GM12878 (cell line): ENCODE data around the gene CCDC144A. TPM values are rescaled to one million over a fixed set of nuclear protein-coding genes. Genes with fewer than 3 reads are reported as not detected.
"Not testable (repeated sequence)": the region's sequence is repeated elsewhere in the genome, so short reads cannot be mapped to it uniquely, and the experiment has no call there.

Source experiments
- ATAC-seq: fragments of 200-7000 bp; cut with Tn5 transposase; 3 replicates; pipeline ENCODE4 v1.9.1; 2020; ENCODE audit warnings: mild to moderate bottlenecking, moderate library complexity
- BruUV-seq: library from RNA; stranded (reverse); fragments of 400-500 nt; replicated peaks from 2 replicates; lab custom pipeline; 2021; lab: Mats Ljungman, UMichigan
- CTCF ChIA-PET: fragments of 300-600 bp; sonication (Branson Sonifier 250); formaldehyde crosslinking; extraction: SDS; loops from one replicate; lab custom pipeline; 2021; ENCODE audit warnings: inconsistent platforms; lab: Yijun Ruan, JAX
- POLR2A ChIA-PET: fragments of 350-600 bp; formaldehyde crosslinking; extraction: SDS; loops from one replicate; lab custom pipeline; 2021; ENCODE audit warnings: inconsistent platforms; lab: Charles Lee
- RAD21 ChIA-PET: fragments of 300-600 bp; sonication (Branson Sonifier 250); formaldehyde crosslinking; loops from one replicate; lab custom pipeline; 2023; ENCODE audit warnings: antibody characterized with exemption; ENCODE audit not compliant: unreplicated experiment; lab: Charles Lee
- SMC1A ChIA-PET: fragments of 300-600 bp; sonication (Branson Sonifier 250); formaldehyde crosslinking; loops from one replicate; lab custom pipeline; 2023; ENCODE audit not compliant: unreplicated experiment, uncharacterized antibody; lab: Charles Lee
- DNase-seq: peaks from one replicate; pipeline ENCODE4 v3.0.0-alpha.2; 2011; ENCODE audit warnings: low read depth, low spot score
- FAIRE-seq: peaks from 3 replicates; lab custom pipeline; 2011; peaks lifted over from hg19 to GRCh38; lab: Jason Lieb, UNC
- H2AFZ ChIP-seq: 2 replicates; pipeline ENCODE4 v1.6.0; 2011; ENCODE audit warnings: low read depth, low read length, control low read depth; ENCODE audit not compliant: control insufficient read depth
- H3K27ac ChIP-seq: 2 replicates; pipeline ENCODE4 v1.5.1; 2011; ENCODE audit warnings: control low read depth; ENCODE audit not compliant: control insufficient read depth, insufficient read depth
- H3K27me3 ChIP-seq, 2 experiments: replicated peaks in 1 of 2; 2 replicates each; pipeline versions ENCODE4 v1.6.0 to v1.6.1; 2011; ENCODE audit warnings: low read length in 1 of 2; ENCODE audit not compliant: control insufficient read depth in 2 of 2, insufficient read depth in 2 of 2
- H3K36me3 ChIP-seq, 2 experiments: 2 replicates each; pipeline ENCODE4 v1.5.1; 2011; ENCODE audit warnings: low read length in 1 of 2; ENCODE audit not compliant: control insufficient read depth in 2 of 2, insufficient read depth in 2 of 2
- H3K4me1 ChIP-seq: 2 replicates; pipeline ENCODE4 v1.6.1; 2011; ENCODE audit warnings: mild to moderate bottlenecking, low read length, moderate library complexity, mixed read lengths; ENCODE audit not compliant: control insufficient read depth, insufficient read depth
- H3K4me2 ChIP-seq: 2 replicates; pipeline ENCODE4 v1.6.0; 2011; ENCODE audit warnings: control low read depth; ENCODE audit not compliant: control insufficient read depth, insufficient read depth
- H3K4me3 ChIP-seq: fragments of 200-600 bp; sonication (generic); 2 replicates; pipeline ENCODE4 v1.5.1; 2016
- H3K79me2 ChIP-seq: 2 replicates; pipeline ENCODE4 v1.6.0; 2011; ENCODE audit warnings: low read length; ENCODE audit not compliant: control insufficient read depth, insufficient read depth
- H3K9ac ChIP-seq: 2 replicates; pipeline ENCODE4 v1.8.0; 2011; ENCODE audit warnings: low read length, control low read depth, mixed read lengths; ENCODE audit not compliant: control insufficient read depth, insufficient read depth
- H3K9me3 ChIP-seq: replicated peaks from 3 replicates; pipeline ENCODE4 v1.5.1; 2011; ENCODE audit warnings: mild to moderate bottlenecking, low read length; ENCODE audit not compliant: control insufficient read depth, insufficient read depth
- H4K20me1 ChIP-seq: 2 replicates; pipeline ENCODE4 v1.6.0; 2011; ENCODE audit not compliant: control insufficient read depth, insufficient read depth
- WGBS: methylation state at CpG from one replicate; pipeline ENCODE4 v1.1.6; 2016; ENCODE audit warnings: low lambda C conversion rate; ENCODE audit not compliant: insufficient replicate concordance, insufficient coverage; ENCODE audit errors: missing lambda C conversion rate; 5-methylcytosine and 5-hydroxymethylcytosine counted together
- in situ Hi-C: fragments of 300-500 bp; cut with MboI; formaldehyde crosslinking; loops from 9 replicates; pipeline ENCODE4 v1.14.3; 2018; ENCODE audit warnings: mixed read lengths
- intact Hi-C: fragments of 100-400 bp; cut with micrococcal nuclease; formaldehyde crosslinking; loops from one replicate; pipeline ENCODE4 v1.14.2; 2022; ENCODE audit not compliant: unreplicated experiment
- polyA plus RNA-seq, 11 experiments: library from polyadenylated mRNA; depleted of rRNA in 4 of 11; unstranded in 6 of 11; stranded (reverse) in 5 of 11; fragments of >200 nt; fragmentation: Nextera tagmentation in 4 of 11; fragmentation: Illumina TruSeq in 1 of 11; extraction: Ambion mirVana in 4 of 11; extraction: Trizol in 1 of 11; gene quantifications; 1 replicate in 1 of 11; 2 replicates in 10 of 11; pipeline versions ENCODE4 v1.2.1 to v1.2.3, GENCODE V29; 2011 to 2016; ENCODE audit warnings: inconsistent platforms in 2 of 11, missing spikeins in 2 of 11, low read depth in 1 of 11
- total RNA-seq, 4 experiments: library from RNA; depleted of rRNA in 3 of 4; stranded (reverse); fragments of >200 nt in 3 of 4; fragmentation: Illumina TruSeq in 1 of 4; extraction: Trizol in 1 of 4; gene quantifications; 2 replicates each; pipeline versions ENCODE4 v1.2.1 to v1.2.3, GENCODE V29; 2013 to 2021

Gene CCDC144A
- total and polyA plus RNA-seq, 10 of the 15 experiments (the other 5 are each of a cell fraction or from before 2014, with no cell fraction given) = 0.05 to 1.7 (median 0.79) TPM

DNA sequence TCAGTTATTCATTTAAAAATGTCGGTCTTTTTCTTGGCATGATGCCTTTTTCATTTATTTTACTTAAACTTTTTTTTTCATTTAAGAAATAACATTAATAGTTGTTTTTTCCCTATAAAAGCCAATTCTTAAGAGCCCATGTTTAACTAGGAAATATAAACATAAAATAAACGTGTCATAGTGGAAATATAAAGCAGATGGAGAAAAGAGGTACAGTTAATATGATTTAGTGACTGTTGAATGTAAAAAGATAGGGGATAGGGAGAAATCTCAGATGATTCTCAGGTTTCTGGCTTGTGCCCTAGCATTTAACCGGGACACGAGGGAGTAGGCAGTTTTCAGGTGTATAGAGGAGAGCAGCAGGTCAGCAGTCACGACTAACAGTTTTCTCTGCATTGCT is 7.6 kb downstream of the CCDC144A start:
- H3K27me3 ChIP-seq, intact Hi-C loops, H3K4me1 ChIP-seq, in situ Hi-C loops, SMC1A ChIA-PET, POLR2A ChIA-PET, H3K79me2 ChIP-seq, H2AFZ ChIP-seq, H3K36me3 ChIP-seq, H3K27ac ChIP-seq, H3K9ac ChIP-seq, DNase-seq, H3K4me3 ChIP-seq, H3K9me3 ChIP-seq, CTCF ChIA-PET, ATAC-seq, FAIRE-seq, RAD21 ChIA-PET, BruUV-seq, H3K4me2 ChIP-seq, H4K20me1 ChIP-seq: not testable (repeated sequence)
- WGBS = 7% methylated on average over 5 of the region's 5 CpGs

DNA sequence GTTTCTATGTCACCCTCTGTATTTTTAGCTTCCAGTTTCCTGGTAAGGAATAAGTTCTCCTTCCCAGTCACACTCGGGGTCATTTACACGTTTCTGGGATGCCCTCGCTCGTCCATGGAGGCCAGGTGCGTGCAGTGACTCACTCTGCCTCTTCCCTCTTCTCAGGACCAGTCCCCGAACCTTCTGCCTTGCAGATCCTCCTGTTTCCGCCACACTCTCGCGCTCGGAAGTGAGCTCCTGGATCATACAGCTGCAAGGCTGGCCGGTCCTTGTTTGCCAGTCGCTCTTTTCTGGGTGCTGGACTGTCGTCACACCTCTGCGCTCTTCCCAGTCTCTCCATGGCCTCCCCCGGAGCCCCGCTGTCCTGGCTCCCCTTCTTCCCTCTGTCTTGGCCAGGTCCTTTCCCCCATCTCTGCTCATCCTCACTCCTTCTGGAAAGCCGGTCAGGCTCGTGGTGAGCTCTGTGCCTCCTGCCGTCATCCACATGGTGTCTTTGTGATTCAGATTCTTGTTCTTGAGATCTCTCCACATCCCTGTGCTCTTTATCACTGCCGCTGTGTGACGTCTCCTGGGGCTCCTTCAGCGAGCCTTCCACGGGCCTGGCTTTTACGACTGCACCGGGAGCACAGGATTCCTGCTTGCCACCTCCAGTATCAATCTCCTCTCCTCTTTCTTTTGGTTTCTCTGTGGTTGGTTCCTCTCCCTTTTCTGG is 55.6 kb downstream of the CCDC144A start:
- POLR2A ChIA-PET, BruUV-seq, FAIRE-seq, H3K36me3 ChIP-seq, DNase-seq, H3K9me3 ChIP-seq, H3K4me2 ChIP-seq, RAD21 ChIA-PET, H2AFZ ChIP-seq, H3K79me2 ChIP-seq, H3K9ac ChIP-seq, H3K27ac ChIP-seq, H3K4me1 ChIP-seq, intact Hi-C loops, H4K20me1 ChIP-seq, H3K4me3 ChIP-seq, ATAC-seq, SMC1A ChIA-PET, H3K27me3 ChIP-seq, CTCF ChIA-PET, in situ Hi-C loops: not testable (repeated sequence)
- WGBS = 20% methylated on average over 17 of the region's 25 CpGs

DNA sequence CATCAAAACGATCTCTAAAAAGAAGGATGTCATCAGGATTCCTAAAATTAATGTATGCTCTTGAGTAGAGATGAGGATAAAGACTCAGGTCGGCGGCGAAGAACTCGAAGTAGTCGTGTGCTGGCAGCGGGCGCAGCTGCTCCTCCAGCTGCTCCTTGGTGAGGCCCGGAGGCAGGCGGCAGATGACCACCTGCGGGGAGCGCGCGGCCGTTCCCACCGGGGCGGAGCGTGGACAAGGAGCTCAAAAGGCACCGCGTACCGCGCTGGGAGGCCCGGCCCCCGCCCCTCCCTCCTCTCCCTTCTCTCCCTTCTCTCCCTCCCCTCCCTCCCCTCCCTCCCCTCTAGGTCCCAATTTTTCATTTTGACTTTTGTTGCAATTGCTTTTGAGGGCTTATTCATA is 56.5 kb downstream of the CCDC144A start:
- H3K27me3 ChIP-seq, in situ Hi-C loops, SMC1A ChIA-PET, DNase-seq, RAD21 ChIA-PET, intact Hi-C loops, H3K36me3 ChIP-seq, CTCF ChIA-PET, H3K79me2 ChIP-seq, H3K4me2 ChIP-seq, H3K27ac ChIP-seq, H3K9ac ChIP-seq, H3K4me3 ChIP-seq, H4K20me1 ChIP-seq, H3K4me1 ChIP-seq, H2AFZ ChIP-seq, H3K9me3 ChIP-seq, BruUV-seq, FAIRE-seq, POLR2A ChIA-PET: not testable (repeated sequence)
- 40% methylated on average over 8 of the region's 24 CpGs for WGBS
- peak; percentile 58 for ATAC-seq

DNA sequence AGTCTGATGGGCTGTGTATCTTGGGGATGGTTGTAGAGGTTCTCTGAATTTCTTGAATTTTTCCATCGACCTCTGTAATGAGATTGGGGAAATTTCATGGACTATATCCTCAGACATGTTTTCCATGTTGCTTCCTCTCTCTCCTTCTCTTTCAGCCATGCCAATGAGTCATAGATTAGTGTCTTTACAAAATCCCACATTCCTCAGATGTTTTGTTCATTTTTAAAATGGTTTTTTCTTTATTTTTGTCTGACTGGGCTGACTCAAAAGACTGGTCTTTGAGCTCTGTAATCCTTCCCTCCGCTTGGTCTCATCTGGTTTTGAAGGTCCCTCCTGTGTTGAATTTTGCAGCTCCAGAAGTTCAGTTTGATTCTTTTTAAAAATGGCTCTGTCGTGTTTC is 60.5 kb downstream of the CCDC144A start:
- POLR2A ChIA-PET, H2AFZ ChIP-seq, H3K4me3 ChIP-seq, RAD21 ChIA-PET, H3K27ac ChIP-seq, intact Hi-C loops, BruUV-seq, H3K27me3 ChIP-seq, H3K36me3 ChIP-seq, FAIRE-seq, DNase-seq, H3K4me2 ChIP-seq, H3K9me3 ChIP-seq, in situ Hi-C loops, H3K4me1 ChIP-seq, CTCF ChIA-PET, H3K9ac ChIP-seq, ATAC-seq, SMC1A ChIA-PET, H4K20me1 ChIP-seq, H3K79me2 ChIP-seq: not testable (repeated sequence)
- WGBS = 0% methylated on average over 2 of the region's 3 CpGs
